SK-N-SH (cell line): ENCODE data around the gene SLC44A2. TPM values are rescaled to one million over a fixed set of nuclear protein-coding genes. Genes with fewer than 3 reads are reported as not detected.

ENCODE experiments used
- CTCF ChIA-PET: fragments of 300-600, 350-600 bp; formaldehyde crosslinking; extraction: SDS; loops from one replicate; lab custom pipeline; 2021; lab: Yijun Ruan, JAX
- POLR2A ChIA-PET: fragments of 350-600 bp; sonication (Branson Sonifier 250); formaldehyde crosslinking; extraction: SDS; loops from one replicate; lab custom pipeline; 2020; ENCODE audit warnings: antibody characterized with exemption, inconsistent platforms; lab: Yijun Ruan, JAX
- DNase-seq: peaks from one replicate; pipeline ENCODE4 v3.0.0; 2012
- H2AFZ ChIP-seq: fragments of 200-600 bp; sonication (generic); 2 replicates; pipeline ENCODE4 v1.8.1; 2016; ENCODE audit warnings: antibody characterized with exemption, mild to moderate bottlenecking, low read depth
- H3F3A ChIP-seq: fragments of 200-600 bp; sonication (generic); replicated peaks from 2 replicates; pipeline ENCODE3; 2016; ENCODE audit warnings: antibody characterized with exemption, mild to moderate bottlenecking; ENCODE audit not compliant: insufficient read depth
- H3K27ac ChIP-seq, 2 experiments: fragments of 200-500 bp in 1 of 2; fragments of 200-600 bp in 1 of 2; sonication (Bioruptor generic) in 1 of 2; sonication (generic), shearing (Covaris generic) in 1 of 2; 2 replicates each; pipeline versions ENCODE4 v1.5.1 to v1.6.1; 2014 to 2016; ENCODE audit warnings: low read depth in 2 of 2, inconsistent platforms in 1 of 2, low read length in 1 of 2, mild to moderate bottlenecking in 1 of 2, mixed read lengths in 1 of 2
- H3K27me3 ChIP-seq: fragments of 200-600 bp; sonication (generic), shearing (Covaris generic); 2 replicates; pipeline ENCODE4 v1.6.1; 2016; ENCODE audit warnings: mixed run types; ENCODE audit not compliant: insufficient read depth
- H3K36me3 ChIP-seq, 2 experiments: fragments of 200-500 bp in 1 of 2; fragments of 200-600 bp in 1 of 2; sonication (Bioruptor generic) in 1 of 2; sonication (generic) in 1 of 2; replicated peaks in 1 of 2; 2 replicates each; pipeline versions ENCODE3 to v1.5.1; 2014 to 2016; ENCODE audit warnings: low read length in 1 of 2, mild to moderate bottlenecking in 1 of 2; ENCODE audit not compliant: insufficient read depth in 2 of 2, control insufficient read depth in 1 of 2
- H3K4me1 ChIP-seq, 2 experiments: fragments of 200-500 bp in 1 of 2; fragments of 200-600 bp in 1 of 2; sonication (Bioruptor generic) in 1 of 2; sonication (generic), shearing (Covaris generic) in 1 of 2; 2 replicates each; pipeline versions ENCODE4 v1.5.1 to v1.6.1; 2014 to 2016; ENCODE audit warnings: low read depth in 1 of 2, low read length in 1 of 2, mixed run types in 1 of 2; ENCODE audit not compliant: insufficient read depth in 2 of 2, control insufficient read depth in 1 of 2
- H3K4me2 ChIP-seq: fragments of 200-600 bp; sonication (generic), shearing (Covaris generic); 2 replicates; pipeline ENCODE4 v1.6.1; 2017; ENCODE audit warnings: mixed run types
- H3K4me3 ChIP-seq, 2 experiments: fragments of 200-500 bp in 1 of 2; fragments of 200-600 bp in 1 of 2; sonication (Bioruptor generic) in 1 of 2; sonication (generic), shearing (Covaris generic) in 1 of 2; 2 replicates each; pipeline versions ENCODE4 v1.5.1 to v1.8.1; 2014 to 2016; ENCODE audit warnings: low read depth in 2 of 2, inconsistent platforms in 1 of 2, low read length in 1 of 2, mild to moderate bottlenecking in 1 of 2, mixed read lengths in 1 of 2, moderate library complexity in 1 of 2
- H3K79me2 ChIP-seq: fragments of 200-600 bp; sonication (generic); 2 replicates; pipeline ENCODE4 v1.8.1; 2017; ENCODE audit warnings: mild to moderate bottlenecking; ENCODE audit not compliant: insufficient read depth
- H3K9ac ChIP-seq: fragments of 200-600 bp; sonication (generic); 2 replicates; pipeline ENCODE4 v1.6.1; 2017; ENCODE audit warnings: mixed run types
- H3K9me2 ChIP-seq: fragments of 200-600 bp; sonication (generic); 2 replicates; pipeline ENCODE4 v1.6.1; 2017; ENCODE audit warnings: mixed run types
- H3K9me3 ChIP-seq: fragments of 200-600 bp; sonication (generic); 2 replicates; pipeline ENCODE4 v1.6.1; 2017; ENCODE audit warnings: mixed run types, mild to moderate bottlenecking, moderate library complexity
- H4K20me1 ChIP-seq: fragments of 200-600 bp; sonication (generic); 2 replicates; pipeline ENCODE4 v1.6.1; 2017; ENCODE audit warnings: mild to moderate bottlenecking, mixed run types; ENCODE audit not compliant: insufficient read depth
- CHD2 ChIP-seq: fragments of 150-350 bp; IDR thresholded peaks from 2 replicates; pipeline ENCODE4 v1.6.1; 2018; ENCODE audit warnings: low read length; ENCODE audit not compliant: partially characterized antibody
- ELF1 ChIP-seq: IDR thresholded peaks from 2 replicates; pipeline ENCODE4 v1.4.0; 2012
- EP300 ChIP-seq, 2 experiments: IDR thresholded peaks; 2 replicates each; pipeline versions ENCODE4 v1.4.0 to v1.6.1; 2012; ENCODE audit warnings: borderline replicate concordance in 1 of 2, low read depth in 1 of 2, low read length in 1 of 2
- EZH2phosphoT487 ChIP-seq: fragments of 200-600 bp; sonication (generic); IDR thresholded peaks from 2 replicates; pipeline ENCODE4 v1.6.1; 2017; ENCODE audit warnings: low read depth, mixed run types, mild to moderate bottlenecking, antibody characterized with exemption, moderate library complexity, borderline replicate concordance
- FOSL2 ChIP-seq: IDR thresholded peaks from 2 replicates; pipeline ENCODE4 v1.4.0; 2012; ENCODE audit warnings: low read depth, mild to moderate bottlenecking, moderate library complexity, borderline replicate concordance
- FOXJ3 ChIP-seq: sonication (generic); formaldehyde crosslinking; IDR thresholded peaks from 2 replicates; pipeline ENCODE4 v1.5.1; 2020; ENCODE audit warnings: mild to moderate bottlenecking, missing genetic modification reagents
- FOXM1 ChIP-seq: IDR thresholded peaks from 2 replicates; pipeline ENCODE4 v1.4.0; 2012; ENCODE audit warnings: low read depth, mild to moderate bottlenecking
- GABPA ChIP-seq: IDR thresholded peaks from 2 replicates; pipeline ENCODE4 v1.4.0; 2012; ENCODE audit warnings: low read depth, mild to moderate bottlenecking
- GATA2 ChIP-seq: sonication (generic); formaldehyde crosslinking; IDR thresholded peaks from 2 replicates; pipeline ENCODE4 v1.5.0; 2020; ENCODE audit warnings: mild to moderate bottlenecking, missing genetic modification reagents
- MEF2A ChIP-seq: IDR thresholded peaks from 2 replicates; pipeline ENCODE4 v1.4.0; 2012; ENCODE audit warnings: low read depth, borderline replicate concordance
- NFIC ChIP-seq: IDR thresholded peaks from 2 replicates; pipeline ENCODE4 v1.4.0; 2012; ENCODE audit warnings: borderline replicate concordance
- NRF1 ChIP-seq: IDR thresholded peaks from 2 replicates; pipeline ENCODE4 v1.6.1; 2012; ENCODE audit warnings: low read depth, mild to moderate bottlenecking, low read length
- RAD21 ChIP-seq: IDR thresholded peaks from 2 replicates; pipeline ENCODE4 v1.6.1; 2012; ENCODE audit warnings: mild to moderate bottlenecking, low read length
- RCOR1 ChIP-seq: fragments of 150-350 bp; IDR thresholded peaks from 2 replicates; pipeline ENCODE4 v1.6.1; 2017; ENCODE audit warnings: antibody characterized with exemption, low read length
- RFX5 ChIP-seq: IDR thresholded peaks from 2 replicates; pipeline ENCODE4 v1.6.1; 2012; ENCODE audit warnings: mild to moderate bottlenecking, improper control_type of control experiment, low read length
- SIN3A ChIP-seq: IDR thresholded peaks from 2 replicates; pipeline ENCODE4 v1.6.1; 2012; ENCODE audit warnings: low read depth, mild to moderate bottlenecking, low read length, moderate library complexity, borderline replicate concordance
- SMC3 ChIP-seq: IDR thresholded peaks from 2 replicates; pipeline ENCODE4 v1.6.1; 2012; ENCODE audit warnings: low read depth, low read length, improper control_type of control experiment
- TAF1 ChIP-seq: IDR thresholded peaks from 2 replicates; pipeline ENCODE4 v1.6.1; 2012; ENCODE audit warnings: low read depth, mild to moderate bottlenecking, low read length, moderate library complexity, borderline replicate concordance
- TEAD4 ChIP-seq: IDR thresholded peaks from 2 replicates; pipeline ENCODE4 v1.4.0; 2012; ENCODE audit warnings: mild to moderate bottlenecking, borderline replicate concordance; ENCODE audit not compliant: insufficient read depth
- whole genome bisulfite sequencing: methylation state at CpG from one replicate; pipeline ENCODE4 v1.1.6; 2017; ENCODE audit warnings: low lambda C conversion rate; 5-methylcytosine and 5-hydroxymethylcytosine counted together
- polyA plus RNA-seq, 3 experiments: library from polyadenylated mRNA; depleted of rRNA; stranded (reverse); fragments of >200 nt; gene quantifications; 2 replicates each; pipeline ENCODE4 v1.2.3, GENCODE V29; 2012
- TF ChIP-seq, protein P1 (sequence below): IDR thresholded peaks from 2 replicates; pipeline ENCODE4; 2012
- TF ChIP-seq, protein P2 (sequence below): IDR thresholded peaks from 2 replicates; pipeline ENCODE4 v1.6.1; 2012; ENCODE audit warnings: mild to moderate bottlenecking, low read depth, low read length, moderate library complexity
- TF ChIP-seq, protein P3 (sequence below): IDR thresholded peaks from 2 replicates; pipeline ENCODE4 v1.4.0; 2012; ENCODE audit warnings: low read depth, borderline replicate concordance
- TF ChIP-seq, protein P4 (sequence below): fragments of 200-600 bp; sonication (generic); IDR thresholded peaks from 2 replicates; pipeline ENCODE4 v1.6.1; 2017; ENCODE audit warnings: antibody characterized with exemption, mild to moderate bottlenecking, moderate library complexity

Gene SLC44A2
- polyA plus RNA-seq, 1 of the 3 experiments (the other 2 are of a cell fraction): 61.4 TPM

DNA sequence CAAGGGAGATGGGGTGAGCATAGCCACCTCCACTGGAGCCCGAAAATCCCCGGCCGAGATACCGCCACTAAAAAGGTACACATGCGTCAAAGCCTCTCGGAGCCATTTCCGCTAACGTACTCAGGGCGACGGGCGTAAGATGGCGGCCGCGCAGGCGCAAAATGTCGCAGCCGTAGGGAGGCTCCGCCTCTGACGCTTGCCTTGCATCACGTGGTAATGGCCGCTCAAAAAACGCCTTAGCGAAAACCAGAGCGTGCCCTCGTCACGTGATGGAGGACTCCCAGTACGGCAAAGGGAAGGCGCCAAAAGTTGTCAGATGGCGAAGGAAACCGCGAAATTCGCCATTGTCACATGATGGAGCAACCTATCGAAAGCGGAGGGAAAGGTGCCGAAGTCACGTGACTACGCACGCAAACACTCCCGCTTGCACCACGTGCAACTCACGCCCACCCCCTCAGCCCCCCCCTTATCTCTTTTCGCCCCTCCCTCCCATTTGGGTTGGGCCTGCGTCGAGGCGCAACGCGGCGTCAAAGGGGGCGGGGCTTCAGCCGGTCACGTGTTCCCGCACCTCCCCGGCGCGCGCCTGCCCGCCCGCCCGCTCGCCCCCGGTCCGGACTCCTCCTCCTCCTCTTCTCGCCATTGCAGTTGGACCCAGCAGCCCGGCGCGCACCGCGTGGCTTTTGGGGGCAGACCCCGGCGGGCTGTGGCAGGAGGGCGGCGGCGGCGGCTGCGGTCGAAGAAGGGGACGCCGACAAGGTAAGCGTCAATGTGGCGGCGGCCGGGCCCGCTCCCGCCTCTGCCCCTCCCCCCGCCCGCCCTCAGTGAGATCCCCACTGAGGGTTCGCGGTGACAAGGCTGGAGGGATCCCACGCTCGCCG lies 28.6 kb downstream of the SLC44A2 start, which contains the start of gene ILF3:
ILF3 (plus strand) TSS at position 615 of the 878 bp plus-strand sequence. CDS start 16,260 bp downstream, outside the sequence.
- Histone ChIP-seq H3K4me1 (peaks cover 0 to 9% of the 10 kb centered on the region in 2 experiments), H2AFZ (peak within 1 kb of the TSS; percentile 66; the same call in 1 of the 2 replicates), H3K36me3 (peaks cover 3 to 24% of the 10 kb centered on the region in 2 experiments), H3K9me2 (no peaks in the 10 kb centered on the region), H3K79me2 (peaks cover 57% of the 10 kb centered on the region), H3K27ac (peak within 1 kb of the TSS; percentile 87 to 95), H3K9me3 (no peaks in the 10 kb centered on the region), H3F3A (peaks cover 20% of the 10 kb centered on the region), H3K9ac (peak within 1 kb of the TSS; percentile 99), H3K4me3 (peak within 1 kb of the TSS; percentile 77 to 98), H3K4me2 (peak within 1 kb of the TSS; percentile 100), H3K27me3 (no peaks in the 10 kb centered on the region), H4K20me1 (peaks cover 43% of the 10 kb centered on the region)
- peak; percentile 96 for DNase-seq
- POLR2A ChIA-PET: interaction anchor here (0.7 kb wide), 1 partner anchor 142 kb away, joined by 3 read pairs; no protein-coding TSS in a partner anchor
- CTCF ChIA-PET: interaction anchor here (0.9 to 15.7 kb wide), 3 partner anchors 10 to 81 kb away, joined by 3 to 330 read pairs (median 9); no protein-coding TSS in a partner anchor
- under 1% methylated on average over 26 of the region's 91 CpGs for WGBS
- TF ChIP-seq, protein P1, sequence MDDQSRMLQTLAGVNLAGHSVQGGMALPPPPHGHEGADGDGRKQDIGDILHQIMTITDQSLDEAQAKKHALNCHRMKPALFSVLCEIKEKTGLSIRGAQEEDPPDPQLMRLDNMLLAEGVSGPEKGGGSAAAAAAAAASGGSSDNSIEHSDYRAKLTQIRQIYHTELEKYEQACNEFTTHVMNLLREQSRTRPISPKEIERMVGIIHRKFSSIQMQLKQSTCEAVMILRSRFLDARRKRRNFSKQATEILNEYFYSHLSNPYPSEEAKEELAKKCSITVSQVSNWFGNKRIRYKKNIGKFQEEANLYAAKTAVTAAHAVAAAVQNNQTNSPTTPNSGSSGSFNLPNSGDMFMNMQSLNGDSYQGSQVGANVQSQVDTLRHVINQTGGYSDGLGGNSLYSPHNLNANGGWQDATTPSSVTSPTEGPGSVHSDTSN: peak; percentile 51
- TF ChIP-seq GABPA (peak; percentile 61), NFIC (no peak), RAD21 (no peak), EZH2phosphoT487 (no peak), GATA2 (CRISPR knock-in tag) (no peak), EP300 (IDR thresholded peaks at IDR 0.05; ENCODE audit: borderline replicate concordance in 1 of 2, low read depth in 1 of 2, low read length in 1 of 2) (no peak), RFX5 (no peak), TAF1 (peak; percentile 87), MEF2A (no peak), NRF1 (peak; percentile 83), CHD2 (peak; percentile 87), TEAD4 (peak; percentile 64; the same call in 1 of the 2 replicates), SIN3A (peak; percentile 87; the same call in 1 of the 2 replicates), SMC3 (no peak), FOXM1 (no peak), ELF1 (peak; percentile 83), FOXJ3 (CRISPR knock-in tag) (peak; percentile 56; the same call in 1 of the 2 replicates), FOSL2 (no peak), RCOR1 (peak; percentile 81)
- TF ChIP-seq, protein P2, sequence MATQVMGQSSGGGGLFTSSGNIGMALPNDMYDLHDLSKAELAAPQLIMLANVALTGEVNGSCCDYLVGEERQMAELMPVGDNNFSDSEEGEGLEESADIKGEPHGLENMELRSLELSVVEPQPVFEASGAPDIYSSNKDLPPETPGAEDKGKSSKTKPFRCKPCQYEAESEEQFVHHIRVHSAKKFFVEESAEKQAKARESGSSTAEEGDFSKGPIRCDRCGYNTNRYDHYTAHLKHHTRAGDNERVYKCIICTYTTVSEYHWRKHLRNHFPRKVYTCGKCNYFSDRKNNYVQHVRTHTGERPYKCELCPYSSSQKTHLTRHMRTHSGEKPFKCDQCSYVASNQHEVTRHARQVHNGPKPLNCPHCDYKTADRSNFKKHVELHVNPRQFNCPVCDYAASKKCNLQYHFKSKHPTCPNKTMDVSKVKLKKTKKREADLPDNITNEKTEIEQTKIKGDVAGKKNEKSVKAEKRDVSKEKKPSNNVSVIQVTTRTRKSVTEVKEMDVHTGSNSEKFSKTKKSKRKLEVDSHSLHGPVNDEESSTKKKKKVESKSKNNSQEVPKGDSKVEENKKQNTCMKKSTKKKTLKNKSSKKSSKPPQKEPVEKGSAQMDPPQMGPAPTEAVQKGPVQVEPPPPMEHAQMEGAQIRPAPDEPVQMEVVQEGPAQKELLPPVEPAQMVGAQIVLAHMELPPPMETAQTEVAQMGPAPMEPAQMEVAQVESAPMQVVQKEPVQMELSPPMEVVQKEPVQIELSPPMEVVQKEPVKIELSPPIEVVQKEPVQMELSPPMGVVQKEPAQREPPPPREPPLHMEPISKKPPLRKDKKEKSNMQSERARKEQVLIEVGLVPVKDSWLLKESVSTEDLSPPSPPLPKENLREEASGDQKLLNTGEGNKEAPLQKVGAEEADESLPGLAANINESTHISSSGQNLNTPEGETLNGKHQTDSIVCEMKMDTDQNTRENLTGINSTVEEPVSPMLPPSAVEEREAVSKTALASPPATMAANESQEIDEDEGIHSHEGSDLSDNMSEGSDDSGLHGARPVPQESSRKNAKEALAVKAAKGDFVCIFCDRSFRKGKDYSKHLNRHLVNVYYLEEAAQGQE: no peak
- TF ChIP-seq, protein P3, sequence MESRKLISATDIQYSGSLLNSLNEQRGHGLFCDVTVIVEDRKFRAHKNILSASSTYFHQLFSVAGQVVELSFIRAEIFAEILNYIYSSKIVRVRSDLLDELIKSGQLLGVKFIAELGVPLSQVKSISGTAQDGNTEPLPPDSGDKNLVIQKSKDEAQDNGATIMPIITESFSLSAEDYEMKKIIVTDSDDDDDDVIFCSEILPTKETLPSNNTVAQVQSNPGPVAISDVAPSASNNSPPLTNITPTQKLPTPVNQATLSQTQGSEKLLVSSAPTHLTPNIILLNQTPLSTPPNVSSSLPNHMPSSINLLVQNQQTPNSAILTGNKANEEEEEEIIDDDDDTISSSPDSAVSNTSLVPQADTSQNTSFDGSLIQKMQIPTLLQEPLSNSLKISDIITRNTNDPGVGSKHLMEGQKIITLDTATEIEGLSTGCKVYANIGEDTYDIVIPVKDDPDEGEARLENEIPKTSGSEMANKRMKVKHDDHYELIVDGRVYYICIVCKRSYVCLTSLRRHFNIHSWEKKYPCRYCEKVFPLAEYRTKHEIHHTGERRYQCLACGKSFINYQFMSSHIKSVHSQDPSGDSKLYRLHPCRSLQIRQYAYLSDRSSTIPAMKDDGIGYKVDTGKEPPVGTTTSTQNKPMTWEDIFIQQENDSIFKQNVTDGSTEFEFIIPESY: 0 out of 2 replicates have a peak, but pooled peaks have one; percentile 74
- TF ChIP-seq, protein P4, sequence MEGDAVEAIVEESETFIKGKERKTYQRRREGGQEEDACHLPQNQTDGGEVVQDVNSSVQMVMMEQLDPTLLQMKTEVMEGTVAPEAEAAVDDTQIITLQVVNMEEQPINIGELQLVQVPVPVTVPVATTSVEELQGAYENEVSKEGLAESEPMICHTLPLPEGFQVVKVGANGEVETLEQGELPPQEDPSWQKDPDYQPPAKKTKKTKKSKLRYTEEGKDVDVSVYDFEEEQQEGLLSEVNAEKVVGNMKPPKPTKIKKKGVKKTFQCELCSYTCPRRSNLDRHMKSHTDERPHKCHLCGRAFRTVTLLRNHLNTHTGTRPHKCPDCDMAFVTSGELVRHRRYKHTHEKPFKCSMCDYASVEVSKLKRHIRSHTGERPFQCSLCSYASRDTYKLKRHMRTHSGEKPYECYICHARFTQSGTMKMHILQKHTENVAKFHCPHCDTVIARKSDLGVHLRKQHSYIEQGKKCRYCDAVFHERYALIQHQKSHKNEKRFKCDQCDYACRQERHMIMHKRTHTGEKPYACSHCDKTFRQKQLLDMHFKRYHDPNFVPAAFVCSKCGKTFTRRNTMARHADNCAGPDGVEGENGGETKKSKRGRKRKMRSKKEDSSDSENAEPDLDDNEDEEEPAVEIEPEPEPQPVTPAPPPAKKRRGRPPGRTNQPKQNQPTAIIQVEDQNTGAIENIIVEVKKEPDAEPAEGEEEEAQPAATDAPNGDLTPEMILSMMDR: no peak
